ENCODE results near the gene MKRN2OS.

DNA sequence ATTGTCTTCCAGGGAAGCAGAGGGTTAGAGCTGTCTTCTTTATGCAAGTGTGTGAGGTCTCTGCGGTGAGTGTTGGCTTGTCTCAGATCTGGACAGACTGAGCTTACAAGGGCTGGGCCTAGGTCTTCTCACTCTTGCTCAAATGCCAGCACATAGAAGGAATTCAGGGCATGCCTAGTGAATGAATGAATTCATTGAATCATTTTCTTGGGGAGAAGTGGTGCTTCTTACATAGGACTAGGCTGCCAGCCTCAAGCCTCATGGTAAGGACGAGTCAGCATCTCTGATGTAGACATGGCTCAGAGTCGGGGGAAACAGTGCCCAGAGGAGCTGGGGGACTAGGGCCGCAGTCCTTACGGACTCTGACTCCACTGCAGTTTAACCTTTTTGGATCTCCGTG lies 28.8 kb upstream of the MKRN2OS start:
- TF ChIP-seq SP3 (tag by site-specific recombination; IDR thresholded peaks at IDR 0.05), result no peak
- TF ChIP-seq ZNF621 (tag by site-specific recombination; IDR thresholded peaks at IDR 0.05), result no peak
- TF ChIP-seq, protein P1, sequence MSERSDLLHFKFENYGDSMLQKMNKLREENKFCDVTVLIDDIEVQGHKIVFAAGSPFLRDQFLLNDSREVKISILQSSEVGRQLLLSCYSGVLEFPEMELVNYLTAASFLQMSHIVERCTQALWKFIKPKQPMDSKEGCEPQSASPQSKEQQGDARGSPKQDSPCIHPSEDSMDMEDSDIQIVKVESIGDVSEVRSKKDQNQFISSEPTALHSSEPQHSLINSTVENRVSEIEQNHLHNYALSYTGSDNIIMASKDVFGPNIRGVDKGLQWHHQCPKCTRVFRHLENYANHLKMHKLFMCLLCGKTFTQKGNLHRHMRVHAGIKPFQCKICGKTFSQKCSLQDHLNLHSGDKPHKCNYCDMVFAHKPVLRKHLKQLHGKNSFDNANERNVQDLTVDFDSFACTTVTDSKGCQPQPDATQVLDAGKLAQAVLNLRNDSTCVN (tag by site-specific recombination; optimal IDR thresholded peaks at IDR 0.05), result no peak
- TF ChIP-seq ZNF670 (tag by site-specific recombination; IDR thresholded peaks at IDR 0.05; ENCODE audit: low read depth), result no peak
- TF ChIP-seq, protein P2, sequence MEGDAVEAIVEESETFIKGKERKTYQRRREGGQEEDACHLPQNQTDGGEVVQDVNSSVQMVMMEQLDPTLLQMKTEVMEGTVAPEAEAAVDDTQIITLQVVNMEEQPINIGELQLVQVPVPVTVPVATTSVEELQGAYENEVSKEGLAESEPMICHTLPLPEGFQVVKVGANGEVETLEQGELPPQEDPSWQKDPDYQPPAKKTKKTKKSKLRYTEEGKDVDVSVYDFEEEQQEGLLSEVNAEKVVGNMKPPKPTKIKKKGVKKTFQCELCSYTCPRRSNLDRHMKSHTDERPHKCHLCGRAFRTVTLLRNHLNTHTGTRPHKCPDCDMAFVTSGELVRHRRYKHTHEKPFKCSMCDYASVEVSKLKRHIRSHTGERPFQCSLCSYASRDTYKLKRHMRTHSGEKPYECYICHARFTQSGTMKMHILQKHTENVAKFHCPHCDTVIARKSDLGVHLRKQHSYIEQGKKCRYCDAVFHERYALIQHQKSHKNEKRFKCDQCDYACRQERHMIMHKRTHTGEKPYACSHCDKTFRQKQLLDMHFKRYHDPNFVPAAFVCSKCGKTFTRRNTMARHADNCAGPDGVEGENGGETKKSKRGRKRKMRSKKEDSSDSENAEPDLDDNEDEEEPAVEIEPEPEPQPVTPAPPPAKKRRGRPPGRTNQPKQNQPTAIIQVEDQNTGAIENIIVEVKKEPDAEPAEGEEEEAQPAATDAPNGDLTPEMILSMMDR (tag by site-specific recombination; IDR thresholded peaks at IDR 0.05), result no peak

Measured in HEK293 (cell line).